ENCODE measurements around the gene PSME1.

- TF ChIP-seq CTCF (IDR thresholded peaks at IDR 0.05) (no peak), POLR2A (IDR thresholded peaks at IDR 0.05) (no peak)
Observed at GRCh38 chr14:24137529-24138395, 1.8 kb downstream of the PSME1 start.

Data from upper lobe of left lung (tissue), 4 donors.